Activated T-cell treated with anti-CD3 and anti-CD28 coated beads, Interleukin-2, amount 50 U/mL, for 72 hours (primary cell): ENCODE data around the gene EYA2. TPM values are rescaled to one million over a fixed set of nuclear protein-coding genes. Genes with fewer than 3 reads are reported as not detected.

Experiments
- ATAC-seq, 2 donors: fragments of 150-1000 bp; cut with Tn5 transposase; replicated peaks in 1 of 2; 2 replicates each; pipeline ENCODE4 v1.10.0; 2021; ENCODE audit warnings: moderate library complexity in 2 of 2, mild to moderate bottlenecking in 1 of 2
- DNase-seq, 2 donors: peaks; one replicate each; pipeline ENCODE4 v3.0.0; 2021 to 2022; ENCODE audit warnings: mixed read lengths in 1 of 2
- H3K27ac Mint-ChIP-seq: one replicate; pipeline ENCODE4 v1.8.0; 2022; ENCODE audit warnings: mild to moderate bottlenecking, moderate library complexity, mixed read lengths
- H3K27me3 Mint-ChIP-seq: one replicate; pipeline ENCODE4 v1.8.0; 2022; ENCODE audit warnings: low read depth, mixed read lengths
- H3K36me3 Mint-ChIP-seq, 2 donors: one replicate each; pipeline ENCODE4 v1.8.0; 2022; ENCODE audit warnings: mixed read lengths in 2 of 2, mild to moderate bottlenecking in 1 of 2; ENCODE audit not compliant: insufficient read depth in 2 of 2
- H3K4me1 Mint-ChIP-seq: one replicate; pipeline ENCODE4 v1.8.0; 2022; ENCODE audit warnings: low read depth, mixed read lengths
- H3K4me3 Mint-ChIP-seq, 2 donors: one replicate each; pipeline ENCODE4 v1.8.0; 2022; ENCODE audit warnings: mild to moderate bottlenecking in 2 of 2, mixed read lengths in 2 of 2, moderate library complexity in 2 of 2
- H3K9me3 Mint-ChIP-seq, 2 donors: one replicate each; pipeline ENCODE4 v1.8.0; 2022; ENCODE audit warnings: mixed read lengths in 2 of 2
- total RNA-seq, 2 donors: library from RNA; stranded (reverse); gene quantifications; one replicate each; pipeline ENCODE4 v1.2.3, GENCODE V29; 2022

EYA2 gene
- total RNA-seq, 2 donors from 2014 or later = 0.12 TPM; not detected in 1

DNA sequence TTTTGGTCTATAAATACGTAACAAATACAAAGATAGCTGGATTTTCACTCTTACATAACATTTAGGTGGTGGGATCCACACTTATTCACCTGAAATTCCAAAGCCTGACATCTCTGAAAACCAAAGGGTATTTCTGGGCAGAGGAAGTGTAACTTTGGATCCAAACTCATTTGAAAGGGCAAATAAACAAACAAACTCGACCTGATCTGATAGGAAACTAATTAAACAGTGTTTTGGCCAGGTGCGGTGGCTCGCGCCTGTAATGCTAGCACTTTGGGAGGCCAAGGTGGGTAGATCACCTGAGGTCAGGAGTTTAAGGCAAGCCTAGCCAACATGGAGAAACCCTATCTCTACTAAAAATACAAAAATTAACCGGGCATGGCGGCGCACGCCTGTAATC is 332.9 kb downstream of the EYA2 start:
- no peak overlapping the region for H3K27ac Mint-ChIP-seq
- ATAC-seq = no peak
- no peak overlapping the region for H3K4me3 Mint-ChIP-seq
- H3K4me1 Mint-ChIP-seq = no peaks in the 10 kb centered on the region
- H3K27me3 Mint-ChIP-seq = no peaks in the 10 kb centered on the region
- H3K36me3 Mint-ChIP-seq = peaks cover 1 to 17% of the 10 kb centered on the region in 2 donors
- DNase-seq = no peak
- H3K9me3 Mint-ChIP-seq = no peaks in the 10 kb centered on the region

DNA sequence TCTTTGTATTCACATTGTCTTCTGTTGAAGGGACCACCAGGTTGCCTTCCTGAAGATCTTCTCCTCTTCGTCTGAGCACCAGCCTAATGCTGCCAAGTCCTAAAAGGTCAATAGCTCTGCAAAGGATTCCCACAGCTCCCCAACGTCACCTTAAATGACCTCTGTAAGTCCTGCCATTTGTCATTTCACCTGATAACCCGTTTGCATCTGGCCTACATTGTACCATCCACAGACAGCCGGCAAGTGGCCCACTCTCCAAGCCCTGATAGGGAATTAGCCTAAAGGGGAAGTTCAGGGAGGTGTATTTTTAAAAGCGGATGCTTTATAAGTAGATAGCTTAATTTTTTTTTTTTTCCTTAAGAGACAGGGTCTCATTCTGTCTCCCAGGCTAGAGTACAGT is 334.0 kb downstream of the EYA2 start:
- H3K9me3 Mint-ChIP-seq = no peaks in the 10 kb centered on the region
- H3K4me1 Mint-ChIP-seq = no peaks in the 10 kb centered on the region
- H3K4me3 Mint-ChIP-seq = no peak overlapping the region
- peak overlapping the region; percentile 24 for H3K27ac Mint-ChIP-seq
- ATAC-seq (no peak), DNase-seq (no peak)
- H3K27me3 Mint-ChIP-seq = no peaks in the 10 kb centered on the region
- H3K36me3 Mint-ChIP-seq = peaks cover 1 to 17% of the 10 kb centered on the region in 2 donors

DNA sequence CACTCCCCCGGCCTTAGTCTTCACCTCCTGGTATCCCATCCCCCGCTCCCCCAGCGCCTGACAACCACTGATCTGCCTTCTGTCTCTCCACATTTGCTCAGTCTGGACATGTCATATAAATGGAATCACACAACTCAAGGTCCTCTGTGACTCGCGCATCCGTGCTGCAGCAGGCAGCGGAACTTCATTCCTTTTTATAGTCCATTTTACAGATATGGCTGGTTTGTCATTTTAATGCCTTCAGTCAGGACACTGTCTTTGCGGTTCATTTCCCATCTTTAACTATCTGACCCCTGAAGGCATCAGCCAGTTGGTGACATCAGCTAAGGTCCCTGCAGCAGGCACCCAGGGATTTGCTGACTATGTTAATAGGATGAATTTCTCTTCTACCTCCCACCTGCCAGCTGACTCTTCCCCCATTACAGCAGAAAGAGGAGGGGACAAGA is 336.2 kb downstream of the EYA2 start:
- Mint-ChIP-seq H3K9me3 (no peaks in the 10 kb centered on the region), H3K36me3 (peaks cover 4 to 17% of the 10 kb centered on the region in 2 donors), H3K27me3 (no peaks in the 10 kb centered on the region), H3K27ac (no peak overlapping the region), H3K4me1 (no peaks in the 10 kb centered on the region), H3K4me3 (no peak overlapping the region)
- DNase-seq = no peak
- no peak for ATAC-seq

DNA sequence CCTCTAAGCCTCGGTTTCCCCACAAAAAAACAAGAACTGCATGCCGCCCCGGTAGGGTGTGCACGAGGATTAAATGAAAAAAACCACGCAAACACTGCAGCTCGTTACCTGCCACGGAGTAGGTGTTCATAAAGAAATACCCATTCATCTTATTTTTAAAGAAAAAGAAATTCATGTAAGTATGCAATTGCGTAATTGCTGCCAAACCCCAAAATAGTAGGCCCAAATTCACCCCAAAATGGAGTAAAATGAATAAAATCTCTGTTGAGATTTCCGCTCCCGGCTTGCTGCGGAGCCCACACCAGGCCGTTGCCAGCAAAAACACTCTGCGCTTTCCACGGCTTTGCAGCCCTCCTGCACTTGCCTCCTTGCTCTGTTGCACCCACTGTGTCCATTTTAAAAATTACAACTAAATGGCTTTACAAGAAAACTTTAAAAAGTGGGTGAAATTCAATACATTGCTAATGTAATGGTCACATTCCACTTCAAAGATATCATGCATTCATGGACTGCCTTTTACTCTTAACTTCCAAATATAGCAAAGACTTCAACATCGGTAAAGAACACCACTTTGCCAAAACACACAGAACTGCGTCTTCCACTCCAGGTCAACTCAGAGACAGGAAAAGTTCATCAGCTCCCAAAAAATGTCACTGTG is 336.9 kb downstream of the EYA2 start:
- DNase-seq (no peak), ATAC-seq (no peak)
- Mint-ChIP-seq H3K4me3 (no peak overlapping the region), H3K27me3 (no peaks in the 10 kb centered on the region), H3K4me1 (no peaks in the 10 kb centered on the region), H3K9me3 (no peaks in the 10 kb centered on the region), H3K36me3 (peaks cover 2 to 20% of the 10 kb centered on the region in 2 donors), H3K27ac (no peak overlapping the region)

DNA sequence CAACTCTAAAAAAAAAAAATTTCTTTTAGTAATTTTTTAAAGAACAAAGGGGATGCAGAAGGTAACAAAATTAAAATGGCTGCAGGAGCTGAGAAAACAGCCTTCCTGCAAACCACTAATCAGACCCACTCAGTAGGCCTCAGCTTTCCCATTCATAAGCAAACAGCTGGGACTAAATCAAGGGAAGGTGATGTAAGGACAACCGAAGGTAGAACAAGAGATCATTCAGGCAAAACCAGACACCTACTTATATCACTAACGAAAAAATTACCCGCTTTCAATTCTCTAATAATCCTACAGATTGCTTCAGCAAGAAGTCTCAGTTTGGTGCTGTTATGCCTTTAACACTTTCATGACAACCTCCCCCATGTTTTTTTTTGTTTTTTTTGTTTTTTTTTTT is 337.9 kb downstream of the EYA2 start:
- Mint-ChIP-seq H3K4me1 (no peaks in the 10 kb centered on the region), H3K27ac (no peak overlapping the region), H3K9me3 (no peaks in the 10 kb centered on the region), H3K36me3 (peaks cover 2 to 24% of the 10 kb centered on the region in 2 donors), H3K27me3 (no peaks in the 10 kb centered on the region), H3K4me3 (no peak overlapping the region)
- DNase-seq = no peak
- no peak for ATAC-seq

DNA sequence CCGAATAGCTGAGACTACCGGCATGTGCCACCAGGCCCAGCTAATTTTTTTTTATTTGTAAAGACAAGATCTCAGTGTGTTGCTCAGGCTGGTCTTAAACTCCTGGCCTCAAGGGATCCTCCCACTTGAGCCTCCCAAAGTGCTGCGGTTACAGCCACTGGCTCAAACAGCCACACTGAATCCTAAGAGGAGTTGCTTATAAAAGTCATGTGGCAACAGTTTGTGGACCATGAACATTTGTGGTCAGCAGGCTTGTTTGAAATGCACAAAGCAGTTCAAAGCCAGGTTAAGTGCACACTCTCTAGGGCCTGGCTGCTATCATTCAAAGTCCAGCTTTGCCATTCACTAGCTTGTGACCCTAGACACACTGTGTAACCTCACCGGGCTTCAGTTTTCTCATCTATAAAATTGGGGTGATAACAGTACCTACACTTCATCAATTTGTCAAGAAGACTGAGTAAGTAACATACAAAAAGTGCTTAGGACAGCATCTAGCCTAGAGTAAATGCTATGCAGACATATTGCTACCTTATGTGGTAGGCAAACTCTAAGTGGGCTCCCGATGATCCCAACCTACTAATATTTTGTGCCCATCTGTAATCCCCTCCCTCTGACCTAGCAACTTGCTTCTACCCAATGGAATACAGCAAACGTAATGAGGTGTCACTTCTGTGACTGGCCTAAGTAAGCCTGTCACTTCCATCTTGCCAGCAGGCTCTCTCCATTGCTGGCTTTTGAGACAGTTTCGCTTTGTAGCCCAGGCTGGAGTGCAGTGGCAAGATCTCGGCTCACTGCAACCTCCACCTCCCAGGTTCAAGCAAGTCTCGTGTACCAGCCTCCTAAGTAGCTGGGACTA is 338.9 kb downstream of the EYA2 start:
- Mint-ChIP-seq H3K27ac (peak overlapping the region; percentile 54), H3K4me1 (no peaks in the 10 kb centered on the region), H3K27me3 (no peaks in the 10 kb centered on the region), H3K36me3 (peaks cover 2 to 28% of the 10 kb centered on the region in 2 donors), H3K4me3 (no peak overlapping the region), H3K9me3 (no peaks in the 10 kb centered on the region)
- ATAC-seq = no peak
- DNase-seq = no peak

DNA sequence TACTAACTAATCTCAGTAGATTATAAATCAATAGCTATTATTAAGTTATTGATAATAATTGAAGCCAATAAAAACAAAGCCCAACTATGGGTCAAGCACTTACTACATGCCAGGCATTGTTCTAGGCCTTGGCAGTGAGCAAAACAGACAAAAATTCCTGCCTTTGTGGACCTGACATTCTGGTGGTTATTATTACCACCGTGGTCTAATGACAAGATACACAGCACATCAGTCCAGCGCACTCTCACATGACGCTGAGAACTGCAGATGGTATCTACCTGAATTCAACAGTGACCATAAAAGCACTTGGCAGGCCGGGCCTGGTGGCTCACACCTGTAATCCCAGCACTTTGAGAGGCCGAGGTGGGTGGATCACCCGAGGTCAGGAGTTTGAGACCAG is 340.5 kb downstream of the EYA2 start:
- ATAC-seq = no peak
- no peak for DNase-seq
- Mint-ChIP-seq H3K4me1 (no peaks in the 10 kb centered on the region), H3K9me3 (no peaks in the 10 kb centered on the region), H3K27me3 (no peaks in the 10 kb centered on the region), H3K27ac (no peak overlapping the region), H3K4me3 (no peak overlapping the region), H3K36me3 (peaks cover 2 to 29% of the 10 kb centered on the region in 2 donors)

DNA sequence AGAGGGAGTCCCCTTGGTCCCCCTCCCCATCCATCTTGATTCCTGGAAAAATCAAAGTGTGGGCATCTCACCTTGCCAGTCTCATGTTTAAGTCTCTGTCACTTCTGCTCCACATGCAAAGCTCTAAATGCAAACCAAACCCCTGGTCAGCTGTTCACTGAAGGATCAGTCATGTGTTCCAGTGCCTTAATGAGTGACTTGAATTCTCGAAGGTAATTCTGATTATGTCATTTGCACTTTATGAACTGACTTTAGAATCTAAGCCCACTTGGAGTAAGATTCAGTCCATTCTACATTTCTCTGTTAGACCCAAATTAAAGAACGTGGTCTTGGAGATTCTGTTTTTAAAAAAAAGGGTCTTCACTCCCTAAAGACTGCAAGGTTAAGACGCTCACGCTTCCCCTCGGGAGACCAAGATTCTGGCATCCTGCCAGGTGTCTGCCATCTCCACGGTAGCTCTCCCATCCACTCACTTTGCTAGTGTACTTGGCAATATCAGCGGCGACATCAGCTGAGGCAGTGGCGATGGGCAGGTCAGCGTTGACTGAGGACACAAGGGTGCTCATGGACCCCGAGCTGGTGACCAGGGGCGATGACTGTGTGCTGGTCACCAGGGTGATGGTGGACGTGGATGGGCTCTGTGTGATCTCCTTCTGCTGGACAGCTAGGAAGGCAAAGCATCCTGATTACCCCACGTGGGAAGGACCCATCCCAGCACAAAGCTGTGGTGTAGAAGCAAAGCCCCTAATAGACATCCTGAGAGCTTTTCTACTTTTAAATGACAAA is 341.4 kb downstream of the EYA2 start:
- Mint-ChIP-seq H3K4me3 (no peak overlapping the region), H3K27ac (no peak overlapping the region), H3K27me3 (no peaks in the 10 kb centered on the region), H3K9me3 (no peaks in the 10 kb centered on the region), H3K4me1 (no peaks in the 10 kb centered on the region), H3K36me3 (peaks cover 2 to 23% of the 10 kb centered on the region in 2 donors)
- DNase-seq (no peak), ATAC-seq (no peak)

DNA sequence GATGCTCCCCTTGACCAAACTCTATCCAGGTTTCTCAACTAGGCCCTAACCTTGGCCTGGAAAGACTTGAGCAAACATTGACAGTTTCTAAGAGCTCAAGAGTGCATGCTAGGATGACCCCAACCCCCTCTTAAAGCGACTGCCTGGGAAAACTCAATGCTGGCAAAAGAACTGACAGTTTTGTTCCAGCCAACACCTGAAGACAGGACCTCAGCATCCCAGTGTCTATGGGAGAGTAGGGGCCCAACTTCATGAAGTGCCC is 341.9 kb downstream of the EYA2 start:
- H3K4me1 Mint-ChIP-seq = no peaks in the 10 kb centered on the region
- H3K9me3 Mint-ChIP-seq = no peaks in the 10 kb centered on the region
- H3K27me3 Mint-ChIP-seq = no peaks in the 10 kb centered on the region
- no peak overlapping the region for H3K4me3 Mint-ChIP-seq
- DNase-seq (no peak), ATAC-seq (no peak)
- H3K27ac Mint-ChIP-seq = no peak overlapping the region
- peaks cover 2 to 21% of the 10 kb centered on the region in 2 donors for H3K36me3 Mint-ChIP-seq

DNA sequence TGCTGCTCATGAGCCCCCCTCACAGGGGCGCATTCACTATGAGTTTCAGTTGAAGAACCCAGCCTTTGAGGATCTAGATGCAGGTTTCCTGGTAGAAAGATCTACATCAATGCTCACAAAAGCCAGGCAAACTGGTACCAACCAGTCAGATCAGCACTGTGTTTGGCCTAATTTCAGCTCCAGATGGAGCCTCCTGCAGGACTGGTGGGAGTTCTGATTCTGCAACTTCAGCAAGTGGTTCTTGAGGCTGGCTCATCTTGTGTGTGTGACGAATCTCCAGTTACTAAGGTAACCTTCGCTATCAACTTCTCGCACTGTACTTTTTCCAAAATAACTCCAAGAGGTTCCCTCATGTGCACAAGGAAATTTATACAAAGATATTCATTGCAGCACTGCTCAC is 343.1 kb downstream of the EYA2 start:
- ATAC-seq (no peak), DNase-seq (no peak)
- no peak overlapping the region for H3K4me3 Mint-ChIP-seq
- no peaks in the 10 kb centered on the region for H3K9me3 Mint-ChIP-seq
- H3K27me3 Mint-ChIP-seq = no peaks in the 10 kb centered on the region
- H3K27ac Mint-ChIP-seq = peak overlapping the region; percentile 42
- no peaks in the 10 kb centered on the region for H3K4me1 Mint-ChIP-seq
- peaks cover 2 to 21% of the 10 kb centered on the region in 2 donors for H3K36me3 Mint-ChIP-seq

Other genes with a start within 250 kb of the EYA2 start
- gene SLC13A3, start 243.4 kb upstream of the EYA2 start, total RNA-seq = under 1 TPM in 1 of 2 donors, not detected in 1; 0.21 TPM
- 10 to 100 TPM; 15.6 to 16.7 TPM for gene TP53RK, start 205.4 kb upstream of the EYA2 start, total RNA-seq
- gene SLC2A10, start 185.2 kb upstream of the EYA2 start, total RNA-seq = under 1 TPM in 1 of 2 donors, not detected in 1; 0.07 TPM